ENCODE data around the gene CAMTA2.

GRCh38 chr17:4932756-4933155 lies 54.7 kb downstream of the CAMTA2 start:
- TF ChIP-seq, protein P1, sequence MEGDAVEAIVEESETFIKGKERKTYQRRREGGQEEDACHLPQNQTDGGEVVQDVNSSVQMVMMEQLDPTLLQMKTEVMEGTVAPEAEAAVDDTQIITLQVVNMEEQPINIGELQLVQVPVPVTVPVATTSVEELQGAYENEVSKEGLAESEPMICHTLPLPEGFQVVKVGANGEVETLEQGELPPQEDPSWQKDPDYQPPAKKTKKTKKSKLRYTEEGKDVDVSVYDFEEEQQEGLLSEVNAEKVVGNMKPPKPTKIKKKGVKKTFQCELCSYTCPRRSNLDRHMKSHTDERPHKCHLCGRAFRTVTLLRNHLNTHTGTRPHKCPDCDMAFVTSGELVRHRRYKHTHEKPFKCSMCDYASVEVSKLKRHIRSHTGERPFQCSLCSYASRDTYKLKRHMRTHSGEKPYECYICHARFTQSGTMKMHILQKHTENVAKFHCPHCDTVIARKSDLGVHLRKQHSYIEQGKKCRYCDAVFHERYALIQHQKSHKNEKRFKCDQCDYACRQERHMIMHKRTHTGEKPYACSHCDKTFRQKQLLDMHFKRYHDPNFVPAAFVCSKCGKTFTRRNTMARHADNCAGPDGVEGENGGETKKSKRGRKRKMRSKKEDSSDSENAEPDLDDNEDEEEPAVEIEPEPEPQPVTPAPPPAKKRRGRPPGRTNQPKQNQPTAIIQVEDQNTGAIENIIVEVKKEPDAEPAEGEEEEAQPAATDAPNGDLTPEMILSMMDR (IDR thresholded peaks at IDR 0.05; ENCODE audit: insufficient read depth, low read length, poor library complexity, severe bottlenecking): no peak
- no peak for TF ChIP-seq EZH2phosphoT487 (conservative IDR thresholded peaks at IDR 0.05; ENCODE audit: low read length)
